ENCODE data around the gene IDH3G.

DNA sequence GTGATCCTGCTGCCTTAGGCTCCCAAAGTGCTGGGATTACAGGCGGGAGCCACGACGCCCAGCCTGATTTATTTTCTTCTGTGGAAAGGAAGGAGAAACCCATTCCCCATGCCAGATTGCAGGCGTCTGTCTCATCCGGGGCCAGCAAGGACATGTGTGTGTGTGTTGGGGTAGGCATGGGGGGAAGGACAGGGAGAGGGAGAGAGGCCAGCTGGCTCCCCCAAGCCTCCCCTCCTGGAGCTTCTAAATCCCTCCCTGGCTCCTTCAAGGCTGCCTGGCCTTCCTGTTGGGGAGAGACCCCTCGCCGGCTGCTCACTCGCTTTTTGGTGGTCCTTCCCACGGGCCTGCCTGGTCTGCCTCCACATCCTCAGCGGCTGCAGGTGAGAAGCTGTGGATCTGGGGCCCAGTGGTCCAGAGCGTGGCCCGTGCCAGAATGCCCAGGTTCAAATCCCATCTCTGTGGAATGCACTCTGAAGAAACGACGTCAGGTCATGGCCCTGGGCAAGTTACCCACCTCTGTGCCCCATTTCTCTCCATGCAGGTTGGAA, 31.5 kb downstream of the IDH3G start:
- TF ChIP-seq CTCF (IDR thresholded peaks at IDR 0.05) (no peak), EZH2phosphoT487 (IDR thresholded peaks at IDR 0.05) (no peak), EZH2 (IDR thresholded peaks at IDR 0.05) (no peak)

Data from neural progenitor cell (in vitro differentiated cells).